ENCODE measurements around the gene COL25A1.

COL25A1 gene

GRCh38 chr4:108829966-108830492 is 472.4 kb downstream of the COL25A1 start:
- TF ChIP-seq CTCF (IDR thresholded peaks at IDR 0.05; ENCODE audit: low read depth, low read length): no peak
- no peak overlapping the region for H3K4me3 ChIP-seq (ENCODE audit: low read depth, low read length)

GRCh38 chr4:108828620-108829019 is 473.8 kb downstream of the COL25A1 start:
- H3K4me3 ChIP-seq (ENCODE audit: low read depth, low read length): no peak overlapping the region
- no peak for TF ChIP-seq CTCF (IDR thresholded peaks at IDR 0.05; ENCODE audit: low read depth, low read length)

GRCh38 chr4:108825737-108826136 is 476.7 kb downstream of the COL25A1 start:
- H3K4me3 ChIP-seq (ENCODE audit: low read depth, low read length): no peak overlapping the region
- TF ChIP-seq CTCF (IDR thresholded peaks at IDR 0.05; ENCODE audit: low read depth, low read length): no peak

- TF ChIP-seq CTCF (IDR thresholded peaks at IDR 0.05; ENCODE audit: low read depth, low read length): no peak
- H3K4me3 ChIP-seq (ENCODE audit: low read depth, low read length): no peak overlapping the region
Observed at GRCh38 chr4:108821351-108821930, 481.0 kb downstream of the COL25A1 start.

GRCh38 chr4:108820492-108821350 is 481.7 kb downstream of the COL25A1 start:
- TF ChIP-seq CTCF (IDR thresholded peaks at IDR 0.05; ENCODE audit: low read depth, low read length): no peak
- H3K4me3 ChIP-seq (ENCODE audit: low read depth, low read length): no peak overlapping the region

GRCh38 chr4:108814326-108814725 is 488.1 kb downstream of the COL25A1 start:
- no peak overlapping the region for H3K4me3 ChIP-seq (ENCODE audit: low read depth, low read length)
- no peak for TF ChIP-seq CTCF (IDR thresholded peaks at IDR 0.05; ENCODE audit: low read depth, low read length)

GRCh38 chr4:108813261-108813660 is 489.2 kb downstream of the COL25A1 start:
- TF ChIP-seq CTCF (IDR thresholded peaks at IDR 0.05; ENCODE audit: low read depth, low read length): no peak
- H3K4me3 ChIP-seq (ENCODE audit: low read depth, low read length): no peak overlapping the region
